Lung microvascular endothelial cell (primary cell): Measurements from ENCODE around the gene PTPRQ. TPM values are rescaled to one million over a fixed set of nuclear protein-coding genes. Genes with fewer than 3 reads are reported as not detected.

Source experiments
- DNase-seq, 2 donors: peaks; one replicate each; pipeline versions ENCODE4 v3.0.0 to v3.0.0-alpha.2; 2010; ENCODE audit warnings: low read depth in 2 of 2
- total RNA-seq: library from RNA; depleted of rRNA; stranded (reverse); fragments of >200 nt; gene quantifications from 2 replicates; pipeline ENCODE4 v1.2.1, GENCODE V29; 2014

PTPRQ gene
- total RNA-seq, 1 donor from 2014 or later = not detected

- peak in 1 of 2 donors; percentile 28 for DNase-seq
Observed at GRCh38 chr12:80553316-80553715, 109.3 kb downstream of the PTPRQ start.

- DNase-seq = no peak
Observed at GRCh38 chr12:80556566-80556965, 112.5 kb downstream of the PTPRQ start.

- DNase-seq = no peak
Observed at GRCh38 chr12:80559766-80560165, 115.7 kb downstream of the PTPRQ start.

GRCh38 chr12:80565271-80565670, 121.2 kb downstream of the PTPRQ start:
- no peak for DNase-seq

- DNase-seq = no peak
Observed at GRCh38 chr12:80567401-80567800, 123.4 kb downstream of the PTPRQ start.

GRCh38 chr12:80576641-80577418, 132.8 kb downstream of the PTPRQ start:
- DNase-seq = no peak

- no peak for DNase-seq
Observed at GRCh38 chr12:80580254-80580653, 136.2 kb downstream of the PTPRQ start.

- DNase-seq = no peak
Observed at GRCh38 chr12:80581783-80582182, 137.7 kb downstream of the PTPRQ start.

GRCh38 chr12:80582431-80582830, 138.4 kb downstream of the PTPRQ start:
- DNase-seq = no peak

GRCh38 chr12:80589077-80589476, 145.0 kb downstream of the PTPRQ start:
- no peak for DNase-seq

GRCh38 chr12:80590085-80590484, 146.1 kb downstream of the PTPRQ start:
- no peak for DNase-seq

- no peak for DNase-seq
Observed at GRCh38 chr12:80593766-80594165, 149.7 kb downstream of the PTPRQ start.

- DNase-seq = no peak
Observed at GRCh38 chr12:80596509-80596908, 152.5 kb downstream of the PTPRQ start.

GRCh38 chr12:80598004-80598606, 154.1 kb downstream of the PTPRQ start:
- peak; percentile 51 to 55 for DNase-seq

GRCh38 chr12:80602455-80602854, 158.4 kb downstream of the PTPRQ start:
- DNase-seq = no peak

- DNase-seq = no peak
Observed at GRCh38 chr12:80607361-80608135, 163.5 kb downstream of the PTPRQ start.

- no peak for DNase-seq
Observed at GRCh38 chr12:80617733-80618132, 173.7 kb downstream of the PTPRQ start.

GRCh38 chr12:80620281-80620680, 176.2 kb downstream of the PTPRQ start:
- no peak for DNase-seq

GRCh38 chr12:80622271-80622670, 178.2 kb downstream of the PTPRQ start:
- DNase-seq = peak; percentile 4

GRCh38 chr12:80625051-80625450, 181.0 kb downstream of the PTPRQ start:
- DNase-seq = no peak

GRCh38 chr12:80625901-80626300, 181.9 kb downstream of the PTPRQ start:
- no peak for DNase-seq

- DNase-seq = peak in 1 of 2 donors; percentile 18
Observed at GRCh38 chr12:80627782-80628181, 183.7 kb downstream of the PTPRQ start.
